HG03520 (cell line): ENCODE data around the gene ATP1A2.

Experiments
- ATAC-seq: cut with Tn5 transposase; IDR thresholded peaks from one replicate; pipeline ENCODE4 v1.9.1; 2021; ENCODE audit warnings: mild to moderate bottlenecking, moderate library complexity; ENCODE audit not compliant: unreplicated experiment

Gene ATP1A2

GRCh38 chr1:160115545-160116282, at the start of gene ATP1A2:
Gene ATP1A2 (plus strand): TSS chr1:160115759. CDS start chr1:160115862, 103 bp downstream.
- no peak for ATAC-seq

GRCh38 chr1:160066829-160067745, 48.5 kb upstream of the ATP1A2 start:
- no peak for ATAC-seq

GRCh38 chr1:160068225-160068624, 47.3 kb upstream of the ATP1A2 start:
- no peak for ATAC-seq

- ATAC-seq, result no peak
Observed at GRCh38 chr1:160069460-160070231, 45.9 kb upstream of the ATP1A2 start, which contains the start of gene KCNJ10. Gene KCNJ10 (minus strand): TSS chr1:160070160. CDS start chr1:160042532, 27,628 bp downstream.

- ATAC-seq, result no peak
Observed at GRCh38 chr1:160070243-160071163, 45.1 kb upstream of the ATP1A2 start.

GRCh38 chr1:160071289-160071688, 44.3 kb upstream of the ATP1A2 start:
- ATAC-seq, result no peak

GRCh38 chr1:160074865-160075264, 40.7 kb upstream of the ATP1A2 start:
- ATAC-seq, result no peak

GRCh38 chr1:160075836-160076235, 39.7 kb upstream of the ATP1A2 start:
- no peak for ATAC-seq

- ATAC-seq, result no peak
Observed at GRCh38 chr1:160076295-160076694, 39.3 kb upstream of the ATP1A2 start.

GRCh38 chr1:160077486-160077885, 38.1 kb upstream of the ATP1A2 start:
- no peak for ATAC-seq

DNA sequence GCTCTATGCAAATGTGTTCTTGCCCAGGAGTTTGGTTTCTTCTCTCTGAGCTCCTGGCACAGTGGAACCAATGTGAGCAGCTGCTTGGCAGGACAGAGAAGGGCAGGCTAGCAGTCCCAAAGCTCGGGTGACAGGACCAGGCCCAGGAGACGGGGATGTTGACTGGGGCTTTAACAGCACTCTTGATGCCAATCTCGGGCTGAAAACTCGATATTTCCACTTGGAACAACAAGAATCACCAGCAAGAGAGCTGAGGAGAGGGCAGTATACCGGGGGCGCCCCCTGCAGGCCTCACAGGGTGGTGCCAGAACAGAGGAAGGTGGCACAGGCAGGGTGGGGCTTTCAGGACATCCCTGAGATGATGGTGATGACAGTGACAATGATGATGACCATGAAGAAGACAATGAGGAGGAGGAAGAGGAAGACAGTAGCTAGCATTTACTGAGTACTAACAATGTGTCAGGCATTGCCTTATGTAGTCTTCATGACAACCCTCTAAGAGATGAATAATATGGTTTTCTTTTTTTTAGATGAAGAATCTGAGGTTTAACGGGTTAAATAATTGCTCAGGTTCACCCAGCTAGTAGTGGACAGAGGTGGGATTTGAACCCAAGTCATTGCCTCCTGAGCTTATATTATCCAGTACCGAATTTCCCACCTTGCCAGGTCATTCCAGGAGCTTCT, 36.9 kb upstream of the ATP1A2 start:
- ATAC-seq, result peak; percentile 44

DNA sequence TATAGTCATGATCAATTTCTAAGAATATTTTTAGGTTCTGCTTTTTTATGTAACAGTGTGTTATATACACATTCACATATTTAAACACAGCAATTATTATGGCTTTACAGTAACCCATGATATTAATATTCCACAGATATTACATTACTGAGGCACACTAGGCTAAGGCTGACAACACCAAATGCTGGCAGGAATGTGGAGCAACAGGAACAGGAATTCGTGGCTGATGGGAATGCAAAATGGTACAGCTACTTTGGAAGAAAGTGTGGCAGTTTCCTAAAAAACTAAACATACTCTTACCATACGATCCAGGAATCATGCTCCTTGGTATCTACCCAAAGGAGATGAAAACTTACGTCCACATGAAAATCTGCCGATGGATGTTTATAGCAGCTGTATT, 36.1 kb upstream of the ATP1A2 start:
- ATAC-seq, result no peak

GRCh38 chr1:160080381-160081100, 35.0 kb upstream of the ATP1A2 start:
- ATAC-seq, result no peak

DNA sequence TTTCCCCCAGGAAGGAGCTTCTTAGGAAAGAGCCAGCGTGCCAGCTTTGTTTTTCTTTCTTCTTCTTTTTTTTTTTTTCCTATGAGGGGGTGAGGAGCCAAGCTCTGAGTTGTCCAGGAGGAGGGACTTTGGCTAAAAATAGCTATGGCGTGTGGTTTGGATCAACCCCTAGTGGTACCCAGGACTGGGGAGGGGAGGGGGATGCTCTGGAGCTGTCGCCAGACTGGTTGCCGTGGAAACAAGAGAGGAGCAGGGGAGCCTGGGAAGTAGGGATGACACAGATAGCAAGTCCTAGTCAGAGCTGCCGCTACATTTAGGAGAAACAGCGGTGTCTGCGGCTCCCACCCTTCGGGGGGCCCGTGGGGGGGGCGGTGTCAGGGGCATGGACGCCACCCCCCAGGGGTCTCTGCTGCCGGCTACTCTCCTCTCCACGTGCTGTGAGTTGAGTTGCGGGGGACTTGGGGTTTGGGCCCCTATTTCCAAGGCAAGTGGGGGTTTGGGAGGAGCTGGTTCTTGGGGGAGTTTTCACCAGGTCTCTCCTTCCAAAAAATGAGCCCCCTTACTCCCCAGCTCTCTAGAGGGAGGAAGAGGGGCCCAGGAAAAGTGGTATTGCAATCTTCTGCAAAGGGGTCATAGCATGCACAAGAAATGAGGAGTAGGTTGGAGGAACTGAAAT, 34.2 kb upstream of the ATP1A2 start, which contains the start of gene KCNJ9:
Gene KCNJ9 (plus strand): TSS at position 278 of the 676 bp plus-strand sequence. CDS start 2,493 bp downstream, outside the sequence.
- ATAC-seq, result no peak

DNA sequence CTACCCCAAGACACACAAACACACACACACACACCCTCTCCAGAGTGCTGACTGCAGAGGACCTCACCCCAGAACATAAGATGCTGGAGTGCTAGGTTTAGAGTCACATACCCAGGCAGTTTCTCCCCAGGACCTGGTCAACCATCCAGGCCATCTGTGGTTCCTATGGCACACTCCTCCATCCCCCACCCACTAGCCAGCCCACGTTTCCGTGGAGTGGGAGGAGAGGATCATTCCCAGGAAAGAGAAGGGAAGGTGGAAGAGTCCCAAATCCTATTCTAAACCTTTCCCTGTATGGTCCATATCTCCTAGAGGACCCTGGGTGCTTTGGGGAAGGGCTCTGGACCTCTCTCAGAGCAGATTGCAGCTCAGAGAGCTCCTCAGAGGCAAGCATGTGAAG, 33.1 kb upstream of the ATP1A2 start:
- no peak for ATAC-seq

GRCh38 chr1:160082926-160083325, 32.6 kb upstream of the ATP1A2 start:
- no peak for ATAC-seq

DNA sequence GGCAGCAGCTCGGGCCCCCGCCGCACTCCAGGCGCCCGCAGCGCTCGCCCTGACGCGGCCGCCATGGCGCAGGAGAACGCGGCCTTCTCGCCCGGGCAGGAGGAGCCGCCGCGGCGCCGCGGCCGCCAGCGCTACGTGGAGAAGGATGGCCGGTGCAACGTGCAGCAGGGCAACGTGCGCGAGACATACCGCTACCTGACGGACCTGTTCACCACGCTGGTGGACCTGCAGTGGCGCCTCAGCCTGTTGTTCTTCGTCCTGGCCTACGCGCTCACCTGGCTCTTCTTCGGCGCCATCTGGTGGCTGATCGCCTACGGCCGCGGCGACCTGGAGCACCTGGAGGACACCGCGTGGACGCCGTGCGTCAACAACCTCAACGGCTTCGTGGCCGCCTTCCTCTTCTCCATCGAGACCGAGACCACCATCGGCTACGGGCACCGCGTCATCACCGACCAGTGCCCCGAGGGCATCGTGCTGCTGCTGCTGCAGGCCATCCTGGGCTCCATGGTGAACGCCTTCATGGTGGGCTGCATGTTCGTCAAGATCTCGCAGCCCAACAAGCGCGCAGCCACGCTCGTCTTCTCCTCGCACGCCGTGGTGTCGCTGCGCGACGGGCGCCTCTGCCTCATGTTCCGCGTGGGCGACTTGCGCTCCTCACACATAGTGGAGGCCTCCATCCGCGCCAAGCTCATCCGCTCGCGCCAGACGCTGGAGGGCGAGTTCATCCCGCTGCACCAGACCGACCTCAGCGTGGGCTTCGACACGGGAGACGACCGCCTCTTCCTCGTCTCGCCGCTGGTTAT, 31.4 kb upstream of the ATP1A2 start:
- no peak for ATAC-seq
